Measurements from ENCODE around the gene KCTD20.
"Not testable (repeated sequence)": the region's sequence is repeated elsewhere in the genome, so short reads cannot be mapped to it uniquely, and the experiment has no call there.

The KCTD20 gene

GRCh38 chr6:36442671-36443470, at the start of gene KCTD20, which contains the start of gene PXT1:
Gene KCTD20 (plus strand): TSS chr6:36443000. CDS start chr6:36470098, 27,098 bp downstream.
Gene PXT1 (minus strand): TSS chr6:36442854. CDS start chr6:36426082, 16,772 bp downstream.
- peak; percentile 96 for DNase-seq

GRCh38 chr6:36399970-36400369, 42.8 kb upstream of the KCTD20 start:
- DNase-seq, result no peak

GRCh38 chr6:36402481-36402880, 40.3 kb upstream of the KCTD20 start:
- DNase-seq, result no peak

GRCh38 chr6:36404164-36404563, 38.6 kb upstream of the KCTD20 start:
- DNase-seq, result no peak

- DNase-seq, result not testable (repeated sequence)
These were observed 33.1 kb upstream of the KCTD20 start for GRCh38 chr6:36409718-36410117.

GRCh38 chr6:36413489-36414480, 29.0 kb upstream of the KCTD20 start:
- DNase-seq, result no peak

GRCh38 chr6:36414481-36414880, 28.3 kb upstream of the KCTD20 start:
- no peak for DNase-seq

- DNase-seq, result no peak
These were observed 24.2 kb upstream of the KCTD20 start for GRCh38 chr6:36418558-36418957.

GRCh38 chr6:36419310-36419709, 23.5 kb upstream of the KCTD20 start:
- DNase-seq, result no peak

- no peak for DNase-seq
These were observed 20.1 kb upstream of the KCTD20 start for GRCh38 chr6:36422714-36423100.

- peak; percentile 100 for DNase-seq
These were observed 19.5 kb upstream of the KCTD20 start for GRCh38 chr6:36423101-36423824.

- DNase-seq, result no peak
These were observed 16.2 kb upstream of the KCTD20 start for GRCh38 chr6:36426622-36427021.

GRCh38 chr6:36428911-36429310, 13.9 kb upstream of the KCTD20 start:
- DNase-seq, result no peak

GRCh38 chr6:36430351-36430750, 12.4 kb upstream of the KCTD20 start:
- no peak for DNase-seq

GRCh38 chr6:36431197-36431596, 11.6 kb upstream of the KCTD20 start:
- no peak for DNase-seq

- DNase-seq, result no peak
These were observed 10.6 kb upstream of the KCTD20 start for GRCh38 chr6:36432151-36432671.

- DNase-seq, result no peak
These were observed 6.3 kb upstream of the KCTD20 start for GRCh38 chr6:36436466-36436865.

- DNase-seq, result peak; percentile 98
These were observed 1.4 kb upstream of the KCTD20 start for GRCh38 chr6:36441307-36441894.

- DNase-seq, result no peak
These were observed 613 bp upstream of the KCTD20 start for GRCh38 chr6:36442103-36442670.

- DNase-seq, result peak; percentile 46
These were observed 950 bp downstream of the KCTD20 start for GRCh38 chr6:36443471-36444428.

GRCh38 chr6:36444470-36444869, 1.7 kb downstream of the KCTD20 start:
- no peak for DNase-seq

Data from hematopoietic multipotent progenitor cell treated with erythropoietin and hydrocortisone succinate and interleukin-3 and kit ligand, for 4 days (in vitro differentiated cells).